OCI-LY3 (cell line): ENCODE measurements around the gene COMMD7.

Experiments used
- EZH2phosphoT487 ChIP-seq: fragments of 200-600 bp; shearing (Covaris generic); IDR thresholded peaks from 2 replicates; pipeline ENCODE4 v1.6.1; 2018; ENCODE audit warnings: antibody characterized with exemption, mixed run types, low read depth
- TF ChIP-seq, protein P1 (sequence below): fragments of 200-600, 300-600 bp; sonication (generic); IDR thresholded peaks from 2 replicates; pipeline ENCODE4 v1.5.1; 2014; ENCODE audit warnings: antibody characterized with exemption, low read length, low read depth

DNA sequence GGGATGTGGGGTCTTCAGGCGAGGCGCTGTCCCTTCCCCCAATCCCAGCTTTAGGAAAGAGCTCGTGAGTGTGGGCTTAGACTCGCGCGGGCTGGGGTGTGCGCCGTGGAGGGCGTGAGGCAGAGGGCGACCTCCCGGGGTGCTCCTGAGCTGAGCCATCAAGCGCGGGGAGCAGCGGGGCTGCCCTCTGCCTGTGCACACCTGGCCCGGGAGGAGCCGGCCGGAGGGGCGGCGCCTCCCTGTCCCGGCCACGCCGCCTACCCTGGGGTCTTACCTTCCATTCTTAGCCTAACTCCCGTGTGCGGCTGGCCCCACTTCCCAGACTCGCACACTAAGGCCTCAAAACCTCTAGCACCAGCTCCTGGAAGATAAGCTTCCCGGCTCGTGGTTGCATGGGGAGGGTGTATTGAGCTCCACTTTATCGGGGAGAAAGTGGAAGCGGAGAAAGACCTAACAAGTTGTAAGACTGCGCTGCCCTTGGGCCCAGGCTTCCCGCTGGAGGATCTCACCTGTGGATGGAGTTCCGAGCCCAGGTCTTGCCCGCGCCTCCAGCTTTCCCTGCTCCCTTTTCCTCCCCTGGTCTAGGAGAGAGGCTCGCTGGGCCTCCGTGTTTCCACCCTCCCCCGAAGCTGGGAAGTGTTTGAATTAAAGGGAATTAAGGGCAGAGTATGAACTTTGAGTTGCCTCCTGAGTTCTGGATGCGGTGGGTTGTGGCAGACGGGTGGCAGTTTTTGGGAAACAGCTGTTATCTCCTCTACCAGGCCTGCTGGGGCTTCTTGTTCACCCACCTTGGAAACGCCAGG is 20.1 kb upstream of the COMMD7 start:
- TF ChIP-seq, protein P1, sequence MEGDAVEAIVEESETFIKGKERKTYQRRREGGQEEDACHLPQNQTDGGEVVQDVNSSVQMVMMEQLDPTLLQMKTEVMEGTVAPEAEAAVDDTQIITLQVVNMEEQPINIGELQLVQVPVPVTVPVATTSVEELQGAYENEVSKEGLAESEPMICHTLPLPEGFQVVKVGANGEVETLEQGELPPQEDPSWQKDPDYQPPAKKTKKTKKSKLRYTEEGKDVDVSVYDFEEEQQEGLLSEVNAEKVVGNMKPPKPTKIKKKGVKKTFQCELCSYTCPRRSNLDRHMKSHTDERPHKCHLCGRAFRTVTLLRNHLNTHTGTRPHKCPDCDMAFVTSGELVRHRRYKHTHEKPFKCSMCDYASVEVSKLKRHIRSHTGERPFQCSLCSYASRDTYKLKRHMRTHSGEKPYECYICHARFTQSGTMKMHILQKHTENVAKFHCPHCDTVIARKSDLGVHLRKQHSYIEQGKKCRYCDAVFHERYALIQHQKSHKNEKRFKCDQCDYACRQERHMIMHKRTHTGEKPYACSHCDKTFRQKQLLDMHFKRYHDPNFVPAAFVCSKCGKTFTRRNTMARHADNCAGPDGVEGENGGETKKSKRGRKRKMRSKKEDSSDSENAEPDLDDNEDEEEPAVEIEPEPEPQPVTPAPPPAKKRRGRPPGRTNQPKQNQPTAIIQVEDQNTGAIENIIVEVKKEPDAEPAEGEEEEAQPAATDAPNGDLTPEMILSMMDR, result no peak
- TF ChIP-seq EZH2phosphoT487, result no peak
